Glomerular visceral epithelial cell (primary cell): ENCODE data around the gene GLP1R.

ENCODE experiments used
- DNase-seq: peaks from one replicate; pipeline ENCODE4 v3.0.0-alpha.2; 2016; ENCODE audit errors: extremely low spot score

The GLP1R gene

GRCh38 chr6:39062014-39062740, 13.6 kb downstream of the GLP1R start:
- DNase-seq: no peak

GRCh38 chr6:39063526-39063925, 14.9 kb downstream of the GLP1R start:
- no peak for DNase-seq

DNA sequence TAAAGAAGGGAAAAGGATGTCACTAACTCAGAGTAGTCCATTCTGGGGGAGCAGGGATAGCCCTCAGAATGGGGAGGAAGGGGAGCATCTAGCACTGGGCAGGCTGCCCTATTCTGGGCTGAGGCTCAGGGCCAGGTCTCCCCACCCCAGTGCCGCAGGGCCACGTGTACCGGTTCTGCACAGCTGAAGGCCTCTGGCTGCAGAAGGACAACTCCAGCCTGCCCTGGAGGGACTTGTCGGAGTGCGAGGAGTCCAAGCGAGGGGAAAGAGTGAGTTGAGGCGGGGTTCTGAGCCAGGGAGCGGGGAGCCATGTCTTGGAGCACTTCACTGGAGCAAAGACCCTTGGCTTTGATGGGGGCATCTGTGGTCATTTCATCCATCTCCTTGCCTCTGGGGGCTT, 17.0 kb downstream of the GLP1R start:
- DNase-seq: no peak

GRCh38 chr6:39068391-39068790, 19.8 kb downstream of the GLP1R start:
- no peak for DNase-seq

DNA sequence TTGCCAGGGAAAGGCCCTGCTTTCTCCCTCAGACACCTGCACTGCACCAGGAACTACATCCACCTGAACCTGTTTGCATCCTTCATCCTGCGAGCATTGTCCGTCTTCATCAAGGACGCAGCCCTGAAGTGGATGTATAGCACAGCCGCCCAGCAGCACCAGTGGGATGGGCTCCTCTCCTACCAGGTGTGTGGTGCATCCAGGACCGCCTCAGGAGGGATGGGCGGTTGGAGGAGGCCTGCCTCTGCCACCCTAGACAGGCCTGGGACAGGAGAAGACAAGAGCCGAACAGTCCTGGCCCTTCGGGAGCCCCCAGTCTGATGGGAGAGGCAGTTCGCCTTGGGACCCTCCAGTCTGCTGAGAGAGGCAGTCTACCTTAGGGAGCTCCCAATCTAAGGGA, 24.2 kb downstream of the GLP1R start:
- no peak for DNase-seq

DNA sequence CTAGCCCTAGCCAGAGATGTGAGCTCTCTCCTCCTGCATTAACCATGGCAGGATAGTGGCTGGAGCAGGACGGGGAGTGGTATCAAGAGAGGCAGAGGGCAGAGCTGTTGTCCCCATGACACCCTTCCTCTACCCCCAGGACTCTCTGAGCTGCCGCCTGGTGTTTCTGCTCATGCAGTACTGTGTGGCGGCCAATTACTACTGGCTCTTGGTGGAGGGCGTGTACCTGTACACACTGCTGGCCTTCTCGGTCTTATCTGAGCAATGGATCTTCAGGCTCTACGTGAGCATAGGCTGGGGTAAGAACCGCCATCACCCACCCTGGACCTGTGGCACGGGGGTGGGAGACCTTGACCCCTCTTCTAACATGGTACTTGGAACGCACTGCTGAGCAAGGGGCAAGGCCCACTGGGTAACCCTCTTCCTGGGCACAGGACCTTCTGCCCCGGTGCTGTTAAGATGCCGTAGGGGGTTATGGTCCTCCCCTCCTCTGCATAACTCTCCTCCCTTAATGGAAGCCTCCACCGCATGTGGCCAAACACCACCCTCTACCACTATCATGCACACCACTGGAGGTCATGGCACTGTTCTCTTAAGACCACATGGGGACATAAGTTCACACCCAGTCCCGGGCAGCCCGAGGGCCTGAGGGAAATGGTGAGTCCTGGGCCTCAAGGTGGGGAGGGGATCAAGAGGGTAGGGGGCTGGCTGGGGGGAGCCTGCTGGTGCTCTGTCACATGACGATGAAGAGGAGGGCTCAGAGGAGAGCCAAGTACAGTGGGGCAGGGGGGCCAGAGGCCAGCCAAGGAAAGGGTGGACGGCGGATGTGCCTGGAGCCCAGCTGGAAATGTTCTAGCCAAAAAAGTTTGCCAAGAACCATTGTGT, 25.1 kb downstream of the GLP1R start:
- DNase-seq: no peak

- no peak for DNase-seq
These were observed 25.9 kb downstream of the GLP1R start for GRCh38 chr6:39074486-39074885.

- no peak for DNase-seq
These were observed 26.6 kb downstream of the GLP1R start for GRCh38 chr6:39075010-39075686.

DNA sequence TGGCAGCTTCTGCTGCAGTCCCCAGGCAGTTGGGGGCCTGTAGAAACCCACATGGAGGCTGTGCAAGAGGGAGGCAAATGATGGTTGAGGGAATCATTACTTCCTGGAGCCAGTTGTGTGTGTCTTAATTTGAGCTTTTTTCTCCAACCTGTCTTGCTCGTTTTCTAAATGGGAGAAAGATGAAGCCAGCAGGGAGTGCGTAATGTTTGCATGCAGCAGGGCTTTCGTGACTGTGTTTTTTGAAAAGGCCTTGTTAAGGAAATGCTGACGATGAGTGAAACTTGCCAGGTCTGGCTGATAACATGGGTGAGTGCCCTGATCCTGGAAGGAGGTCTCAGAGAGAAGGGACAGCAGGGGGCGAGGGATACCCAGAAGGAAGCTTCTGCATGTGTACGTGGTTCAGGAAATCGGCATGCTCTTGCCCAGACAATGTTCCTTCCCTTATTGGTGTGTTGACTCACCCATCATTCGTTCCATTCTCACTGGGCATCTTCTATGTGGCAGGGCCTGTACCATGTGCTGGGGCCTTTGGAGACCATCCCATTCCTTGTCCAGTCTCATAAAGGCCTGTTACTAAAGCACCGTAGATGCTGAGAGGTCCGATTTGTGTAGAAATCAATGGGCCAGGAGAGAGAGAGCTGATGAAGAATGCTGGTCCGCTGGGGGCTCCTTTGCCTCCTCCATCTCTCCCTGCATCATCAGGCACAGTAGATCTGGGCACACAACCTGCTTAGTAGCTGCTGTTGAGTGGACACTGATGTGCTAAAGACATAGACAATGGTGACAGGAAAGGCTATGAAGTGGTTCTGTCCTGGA, 27.4 kb downstream of the GLP1R start:
- no peak for DNase-seq

GRCh38 chr6:39076623-39077535, 28.3 kb downstream of the GLP1R start:
- no peak for DNase-seq

GRCh38 chr6:39077882-39078594, 29.5 kb downstream of the GLP1R start:
- no peak for DNase-seq

DNA sequence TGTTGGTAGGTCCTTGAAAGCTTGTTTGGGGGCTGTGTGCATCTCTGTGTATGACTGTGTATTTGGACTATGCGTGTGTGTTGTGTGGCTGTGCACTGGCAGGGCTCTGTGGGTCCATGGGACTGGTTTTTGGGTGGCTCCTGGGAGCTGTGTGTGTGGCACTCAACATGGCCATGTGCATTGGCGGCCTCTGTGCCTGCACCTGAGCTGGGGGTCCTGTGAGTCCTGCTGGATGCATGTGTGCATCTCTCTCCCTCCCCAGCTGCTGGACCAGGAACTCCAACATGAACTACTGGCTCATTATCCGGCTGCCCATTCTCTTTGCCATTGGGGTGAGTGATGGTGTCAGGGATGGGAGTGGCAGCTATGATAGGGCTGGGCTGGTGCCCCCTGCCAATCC, 30.1 kb downstream of the GLP1R start:
- DNase-seq: no peak

- no peak for DNase-seq
These were observed 30.9 kb downstream of the GLP1R start for GRCh38 chr6:39079197-39080125.

- DNase-seq: no peak
These were observed 31.8 kb downstream of the GLP1R start for GRCh38 chr6:39080246-39080875.

DNA sequence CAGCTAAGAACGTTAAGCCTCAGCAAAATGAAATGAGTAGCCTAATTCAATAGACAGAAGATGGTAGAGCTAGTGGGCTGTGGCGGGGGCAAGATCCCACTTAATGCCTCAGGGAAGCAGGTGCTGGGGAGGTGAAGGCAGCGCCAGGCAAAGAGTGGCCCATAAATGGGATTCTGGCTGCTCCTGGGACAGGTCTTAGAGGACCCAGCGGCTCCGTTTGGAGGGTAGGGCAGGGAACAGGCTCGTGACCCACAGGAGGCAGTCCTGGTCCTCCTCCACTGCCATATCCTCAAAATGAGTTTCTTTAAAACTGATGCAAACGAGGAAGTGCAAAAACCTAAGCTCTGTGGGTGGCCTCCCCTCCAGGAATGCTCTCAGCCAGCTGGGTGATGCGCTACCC, 33.7 kb downstream of the GLP1R start:
- DNase-seq: no peak

DNA sequence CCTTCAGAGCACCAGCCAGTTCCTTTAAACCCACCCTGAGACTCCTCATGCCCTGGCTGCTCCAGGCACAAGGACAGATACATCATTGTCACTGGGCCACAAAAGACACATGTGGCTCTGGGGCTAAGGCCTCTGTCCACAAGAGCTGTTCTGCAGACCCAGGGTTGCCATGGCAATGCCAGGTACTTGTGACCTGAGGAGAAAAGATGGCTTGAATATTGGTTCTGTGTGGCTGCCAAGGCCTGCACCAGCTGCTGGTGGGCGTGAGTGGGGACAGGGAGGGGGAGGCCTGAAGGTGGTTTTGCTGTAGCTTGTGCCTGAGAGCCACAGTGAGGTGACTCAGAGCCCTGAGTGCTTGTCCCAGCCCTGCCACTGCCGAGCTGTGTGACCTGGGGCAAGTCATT, 34.7 kb downstream of the GLP1R start:
- no peak for DNase-seq

DNA sequence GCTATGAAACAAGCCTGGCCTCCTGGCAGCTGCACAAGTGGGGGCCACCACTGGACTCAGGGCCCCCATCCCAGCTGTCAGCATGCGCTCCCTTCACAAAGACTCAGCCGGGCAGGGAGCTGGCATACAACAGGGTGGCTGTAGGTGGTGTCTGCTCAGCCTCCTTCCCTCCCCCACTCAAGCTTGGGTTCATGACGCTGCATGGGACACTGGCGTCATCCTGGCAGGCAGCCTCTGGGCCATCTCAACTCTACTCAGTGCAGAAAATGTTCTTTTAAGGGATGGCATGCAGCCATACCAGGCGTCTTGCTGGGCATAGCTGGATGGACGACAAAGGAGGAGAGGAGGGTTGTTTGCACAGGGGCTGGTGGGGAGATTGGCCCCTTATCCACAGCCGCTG, 35.9 kb downstream of the GLP1R start:
- no peak for DNase-seq

- DNase-seq: no peak
These were observed 36.7 kb downstream of the GLP1R start for GRCh38 chr6:39085129-39085797.
